GM21360 (cell line): ENCODE data around the gene MDFI.
"Not testable (repeated sequence)": the region's sequence is repeated elsewhere in the genome, so short reads cannot be mapped to it uniquely, and the experiment has no call there.

ENCODE experiments used
- ATAC-seq: cut with Tn5 transposase; IDR thresholded peaks from one replicate; pipeline ENCODE4 v1.9.1; 2021; ENCODE audit warnings: mild to moderate bottlenecking, moderate library complexity; ENCODE audit not compliant: unreplicated experiment

MDFI gene

DNA sequence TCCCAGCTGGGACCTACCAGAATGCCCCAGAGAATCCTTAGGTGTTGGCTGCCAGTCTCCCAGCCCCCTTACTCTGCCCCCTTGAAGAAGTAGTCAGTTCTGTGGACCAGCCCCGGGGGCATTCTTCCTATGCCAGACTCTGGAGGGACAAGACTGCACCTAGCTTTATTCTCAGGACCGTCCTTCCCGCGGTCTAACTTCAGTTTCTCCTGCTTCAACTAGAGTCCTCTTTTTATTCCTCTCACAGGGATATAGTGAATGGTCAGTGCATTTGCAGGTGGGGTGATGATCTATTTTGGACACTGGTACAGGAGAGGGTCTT is 35.9 kb upstream of the MDFI start:
- no peak for ATAC-seq

DNA sequence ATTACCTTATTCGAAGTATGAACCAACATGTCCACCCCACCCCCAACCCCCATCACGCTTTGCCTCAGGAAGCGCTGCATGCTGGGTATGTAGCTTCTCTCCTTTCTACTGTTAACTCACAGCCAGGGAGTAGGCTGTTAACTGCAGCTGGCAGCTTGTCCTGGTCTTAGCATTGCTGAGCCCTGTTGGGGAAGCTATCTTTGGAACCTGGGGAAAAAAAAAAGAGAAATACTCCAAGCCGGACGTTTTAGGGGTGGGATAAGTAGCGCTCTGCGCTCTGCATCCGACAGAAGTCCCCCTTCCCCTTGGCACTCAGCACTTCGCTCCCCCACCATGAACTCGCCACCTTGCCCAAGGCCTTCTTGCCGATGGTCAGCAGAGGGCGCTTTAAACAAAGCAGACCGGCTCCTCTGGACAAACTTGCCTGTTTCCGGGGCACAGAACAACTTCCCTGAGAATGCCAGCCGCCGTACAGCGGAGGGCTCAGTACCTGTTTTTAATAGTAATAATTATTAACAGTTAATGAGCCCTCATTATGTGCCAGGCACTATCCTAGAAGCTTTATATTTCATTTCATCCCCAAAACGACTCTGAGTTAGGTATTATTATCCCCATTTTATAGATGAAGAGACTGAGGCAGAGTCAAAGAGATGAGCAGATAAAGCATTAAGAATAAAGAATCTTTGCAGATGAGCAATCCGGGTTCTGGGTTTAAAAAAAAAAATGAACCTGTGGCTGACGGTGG is 35.2 kb upstream of the MDFI start:
- ATAC-seq: peak; percentile 55

DNA sequence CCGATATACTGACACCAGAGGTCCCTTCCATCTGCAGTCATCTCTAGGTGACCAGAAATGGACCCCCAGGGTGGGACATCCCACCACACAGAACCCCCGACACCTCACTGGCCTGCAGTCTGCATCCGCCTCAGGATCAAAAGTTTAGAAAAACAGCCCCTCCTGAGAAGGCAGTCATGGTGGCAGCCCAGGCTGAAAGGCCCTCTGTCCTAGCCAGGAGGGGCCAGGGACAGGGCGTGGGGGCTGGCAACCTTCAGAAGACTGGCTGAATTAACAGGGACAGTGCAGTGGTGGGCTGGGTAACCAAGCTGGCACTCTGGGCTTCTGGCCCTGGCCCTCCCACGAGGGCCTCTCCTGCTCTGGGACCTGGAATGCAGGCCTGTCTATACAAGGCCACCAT is 34.3 kb upstream of the MDFI start:
- ATAC-seq: no peak

DNA sequence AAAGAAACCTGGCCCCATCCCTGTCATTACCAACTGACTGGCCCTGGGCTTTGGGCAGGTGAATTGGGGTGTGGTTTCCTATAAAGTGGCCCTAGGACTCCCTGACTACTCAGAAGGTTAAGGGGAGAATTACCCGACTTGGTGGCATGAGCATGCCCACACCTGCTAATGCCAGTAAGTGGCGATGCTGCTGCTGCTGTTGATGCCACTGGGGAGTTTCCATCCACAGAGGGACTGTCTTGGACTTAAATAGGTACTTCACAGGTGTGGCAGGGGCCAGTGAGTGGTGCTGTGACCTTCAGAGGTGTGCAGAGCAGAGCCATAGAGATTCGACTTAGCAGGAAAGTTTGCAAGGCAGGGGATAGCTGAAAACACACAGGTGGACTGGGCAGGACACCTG is 32.6 kb upstream of the MDFI start:
- no peak for ATAC-seq

DNA sequence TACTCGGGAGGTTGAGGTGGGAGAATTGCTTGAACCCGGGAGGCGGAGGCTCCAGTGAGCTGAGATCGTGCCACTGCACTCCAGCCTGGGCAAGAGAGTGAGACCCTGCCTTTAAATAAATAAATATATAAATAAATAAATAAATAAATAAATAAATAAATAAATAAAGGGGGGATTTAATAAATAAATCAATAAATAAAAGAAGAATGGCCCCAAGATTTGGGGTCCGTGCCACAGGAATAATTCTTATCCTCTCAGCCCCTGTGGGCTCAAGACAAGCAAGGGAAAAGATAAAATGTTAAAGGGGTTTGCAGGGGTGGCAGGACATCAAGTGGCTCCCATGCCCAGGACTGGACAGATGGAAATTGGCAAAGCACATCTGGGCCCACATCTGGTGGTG is 31.2 kb upstream of the MDFI start:
- ATAC-seq: no peak

DNA sequence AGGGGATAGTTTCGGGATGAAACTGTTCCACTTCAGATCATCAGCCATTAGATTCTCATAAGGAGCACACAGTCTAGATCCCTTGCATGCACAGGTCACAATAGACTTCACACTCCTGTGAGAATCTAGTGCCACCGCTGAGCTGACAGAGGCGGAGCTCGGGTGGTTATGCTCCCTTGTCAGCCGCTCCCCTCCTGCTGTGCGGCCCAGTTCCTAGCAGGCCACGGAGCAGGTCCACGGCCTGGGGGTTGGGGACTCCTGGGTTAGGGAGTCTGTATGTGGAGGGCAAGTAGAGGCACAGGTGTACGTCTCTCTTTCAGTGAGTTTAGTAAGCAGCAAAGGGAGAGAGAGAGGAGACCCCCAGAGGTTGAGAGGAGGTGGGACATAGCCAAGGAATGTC is 30.5 kb upstream of the MDFI start:
- ATAC-seq: no peak

DNA sequence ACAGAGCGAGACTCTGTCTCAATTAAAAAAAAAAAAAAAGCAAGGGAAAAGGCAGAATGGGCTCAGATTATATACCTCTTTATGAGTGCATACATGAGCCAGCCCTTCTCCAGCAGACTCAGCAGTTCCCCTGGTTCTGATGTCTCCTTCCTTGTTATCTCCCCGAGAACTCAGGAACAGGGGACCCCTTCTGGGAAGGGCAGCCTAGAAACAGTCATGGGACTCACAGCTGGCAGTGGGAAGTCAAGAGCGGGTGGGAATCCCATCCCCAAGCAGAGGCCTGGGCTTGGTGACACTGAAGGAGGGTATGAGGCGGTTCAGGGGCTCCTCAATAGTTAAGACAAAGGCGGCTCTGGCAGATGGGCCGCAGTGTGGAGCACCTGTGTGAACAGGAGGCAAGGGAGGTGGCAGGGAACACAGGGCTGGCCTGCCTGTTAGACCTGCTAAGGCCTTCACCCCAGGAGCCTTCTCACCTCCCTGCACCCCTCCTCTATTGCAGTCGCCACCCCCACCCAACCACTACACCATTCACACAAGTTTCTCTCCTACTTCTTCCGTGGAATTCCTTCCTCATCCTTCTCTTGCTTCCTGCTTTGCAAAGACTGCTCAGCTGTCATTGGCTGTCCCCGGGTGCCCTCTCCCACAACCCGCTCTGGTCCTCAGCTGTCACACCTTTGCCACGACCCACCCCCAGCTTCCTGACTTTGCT is 29.7 kb upstream of the MDFI start:
- ATAC-seq: no peak

DNA sequence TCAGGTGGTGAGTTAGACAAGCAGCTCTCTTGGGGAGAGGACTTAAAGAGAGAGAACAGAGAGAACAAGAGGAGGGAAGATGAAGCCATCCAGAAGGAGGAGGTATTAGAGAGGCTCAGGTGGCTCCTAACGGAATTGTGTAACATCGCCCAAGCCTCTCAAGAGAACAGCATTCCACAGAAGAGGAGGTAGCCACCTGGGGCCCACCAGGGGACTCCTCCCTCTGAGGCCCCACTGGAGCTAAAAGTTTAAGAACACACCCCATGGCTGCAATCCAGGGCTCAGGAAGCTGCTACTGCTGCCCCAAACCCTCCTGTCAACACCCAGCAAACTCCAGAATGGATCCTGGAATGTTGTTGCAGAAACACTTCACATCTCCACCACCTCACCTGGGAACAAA is 23.6 kb upstream of the MDFI start:
- ATAC-seq: no peak

DNA sequence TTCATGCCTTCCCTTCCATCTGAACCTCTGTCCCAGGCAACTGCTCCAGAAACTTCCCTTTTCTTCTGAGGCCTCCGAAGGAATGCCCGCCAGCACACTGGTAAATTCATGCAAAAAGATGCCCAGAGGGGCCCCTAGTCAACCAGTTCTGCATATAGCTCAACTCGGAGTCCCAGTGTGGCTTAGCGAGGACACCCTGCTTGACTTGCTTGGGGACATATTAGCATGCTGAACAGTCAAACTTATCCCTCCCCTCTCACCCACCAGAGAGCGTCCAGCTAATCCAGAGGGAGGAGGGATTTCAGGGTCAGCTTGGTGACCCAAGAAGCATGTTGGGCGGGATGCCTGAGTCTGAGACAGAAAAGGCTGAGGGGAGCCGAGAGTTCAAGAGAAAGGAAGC is 23.0 kb upstream of the MDFI start:
- ATAC-seq: no peak

- ATAC-seq: no peak
Observed at GRCh38 chr6:41618598-41618997, 19.7 kb upstream of the MDFI start.

DNA sequence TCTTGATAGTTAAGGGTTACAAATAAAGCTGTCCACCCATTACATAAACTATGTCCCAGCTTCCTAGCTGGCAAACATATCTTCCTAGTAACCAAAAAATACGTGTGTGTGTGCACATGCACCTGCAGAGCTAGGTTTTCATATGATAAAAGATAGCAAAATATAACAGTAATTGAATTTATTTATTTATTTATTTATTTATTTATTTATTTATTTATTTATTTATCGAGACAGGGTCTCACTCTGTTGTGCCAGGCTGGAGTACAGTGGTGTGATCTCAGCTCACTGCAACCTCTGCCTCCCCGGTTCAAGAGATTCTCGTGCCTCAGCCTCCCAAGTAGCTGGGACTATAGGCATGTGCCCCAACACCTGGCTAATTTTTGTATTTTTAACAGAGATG is 19.1 kb upstream of the MDFI start:
- ATAC-seq: not testable (repeated sequence)

- no peak for ATAC-seq
Observed at GRCh38 chr6:41621367-41621766, 16.9 kb upstream of the MDFI start.

DNA sequence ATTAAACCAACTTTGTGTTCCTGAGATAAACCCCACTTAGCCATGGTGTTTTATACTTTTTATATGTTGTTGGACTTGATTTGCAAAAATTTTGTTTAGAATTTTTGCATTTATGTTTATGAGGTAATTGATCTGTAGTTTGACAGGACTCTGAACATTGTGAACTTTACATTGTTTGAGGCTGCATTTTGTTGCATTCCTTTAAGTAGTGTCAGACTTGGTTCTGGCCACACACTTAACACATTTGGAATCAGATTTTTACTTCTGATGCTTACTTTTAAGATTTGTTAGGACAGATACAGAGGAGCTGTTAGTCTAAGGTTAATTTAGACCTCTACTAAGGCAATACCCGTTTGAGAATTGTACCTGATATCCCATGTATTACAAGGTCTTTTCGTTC is 16.5 kb upstream of the MDFI start:
- ATAC-seq: no peak

- ATAC-seq: no peak
Observed at GRCh38 chr6:41622206-41622988, 15.9 kb upstream of the MDFI start.

DNA sequence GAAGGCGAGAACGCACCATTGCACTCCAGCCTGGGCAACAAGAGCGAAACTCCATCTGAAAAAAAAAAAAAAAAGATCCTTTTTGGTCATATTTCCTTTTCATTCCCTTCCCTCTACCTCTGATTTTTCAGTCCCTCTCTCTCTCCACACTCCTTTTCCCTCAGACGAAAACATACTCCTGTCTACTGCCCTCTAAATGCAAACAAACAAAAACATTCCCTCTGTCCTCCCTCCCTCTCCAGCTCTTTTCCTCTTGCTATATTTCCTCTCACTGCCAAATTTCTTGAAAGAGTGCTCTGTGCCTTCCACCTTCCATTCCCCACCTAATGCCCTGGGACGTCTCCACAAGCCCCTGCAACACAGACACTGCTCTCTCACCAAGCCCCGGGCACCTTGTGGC is 14.9 kb upstream of the MDFI start:
- ATAC-seq: no peak

DNA sequence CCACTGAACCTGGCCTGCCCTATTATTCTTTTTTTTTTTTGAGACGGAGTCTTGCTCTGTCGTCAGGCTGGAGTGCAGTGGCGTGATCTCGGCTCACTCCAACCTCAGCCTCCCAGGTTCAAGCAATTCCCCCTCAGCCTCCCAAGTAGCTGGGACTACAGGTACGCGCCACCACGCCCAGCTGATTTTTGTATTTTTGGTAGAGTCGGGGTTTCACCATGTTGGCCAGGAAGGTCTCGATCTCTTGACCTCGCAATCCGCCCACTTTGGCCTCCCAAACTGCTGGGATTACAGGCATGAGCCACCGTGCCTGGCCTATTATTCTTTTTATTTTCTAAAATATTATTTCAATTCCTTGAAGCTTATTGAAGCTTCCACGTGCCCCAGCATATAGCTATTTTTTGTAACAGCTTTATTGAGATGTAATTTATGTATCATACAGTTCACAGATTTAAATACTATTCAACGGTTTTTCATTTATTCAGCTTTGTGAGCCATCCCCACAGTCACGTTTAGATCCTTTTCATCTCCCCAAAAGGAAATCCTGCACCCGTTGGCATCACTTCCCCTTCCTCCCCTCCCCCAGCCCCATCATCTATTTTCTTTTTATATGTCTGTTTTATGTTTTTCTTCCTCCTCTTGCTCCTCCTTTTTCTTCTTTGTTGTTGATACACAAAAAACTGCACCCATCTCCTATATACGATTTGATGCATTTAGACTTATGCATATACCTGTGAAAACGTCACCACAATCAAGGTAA is 13.5 kb upstream of the MDFI start:
- ATAC-seq: no peak

DNA sequence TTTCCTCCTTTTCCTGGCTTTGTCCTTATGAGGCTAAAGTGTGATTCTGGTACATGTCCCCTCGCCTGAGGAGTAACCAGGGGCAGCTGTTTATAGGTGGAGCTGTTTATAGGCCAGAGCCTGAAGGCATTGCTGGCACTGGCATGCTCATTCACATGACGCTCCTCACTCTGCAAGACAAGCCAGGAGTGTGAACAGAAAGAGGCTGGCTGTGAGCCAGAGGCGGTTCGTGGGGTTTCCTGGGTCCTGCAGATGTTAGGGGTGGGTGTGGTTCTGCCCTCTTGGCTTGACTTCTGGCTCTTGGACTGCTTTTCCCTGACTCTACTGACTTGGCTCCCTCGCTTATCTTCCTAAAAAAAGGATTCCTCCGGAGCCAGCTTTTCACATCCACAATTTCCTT is 12.8 kb upstream of the MDFI start:
- ATAC-seq: no peak

GRCh38 chr6:41626022-41626421 is 12.2 kb upstream of the MDFI start:
- ATAC-seq: no peak

- ATAC-seq: no peak
Observed at GRCh38 chr6:41626917-41627316, 11.4 kb upstream of the MDFI start.

GRCh38 chr6:41629128-41629527 is 9.1 kb upstream of the MDFI start:
- ATAC-seq: no peak

DNA sequence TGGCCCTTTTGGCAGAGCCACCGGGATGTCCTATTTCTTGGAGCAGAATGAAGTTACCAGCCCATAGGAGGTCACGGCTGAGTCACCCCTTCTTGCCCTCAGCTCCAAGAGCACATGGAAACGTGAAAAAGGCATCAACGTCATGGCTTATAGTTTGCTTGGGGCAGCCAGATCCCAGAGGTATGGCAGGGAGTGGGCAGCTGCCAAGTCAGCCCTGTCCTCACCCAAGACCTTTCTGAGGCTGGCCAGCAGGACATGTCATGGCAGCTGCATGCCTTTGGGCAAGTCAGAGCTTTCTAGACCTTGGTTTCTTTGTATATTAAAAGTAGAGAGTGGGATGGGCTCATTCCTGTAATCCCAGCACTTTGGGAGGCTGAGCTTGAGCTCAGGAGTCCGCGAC is 8.2 kb upstream of the MDFI start:
- no peak for ATAC-seq
